Activated T-helper 9 cell treated with anti-CD3 and anti-CD28 coated beads, Interleukin-2, amount 50 U/mL, for 16 hours (primary cell): ENCODE measurements around the gene SLCO3A1.
"Not testable (repeated sequence)": the region's sequence is repeated elsewhere in the genome, so short reads cannot be mapped to it uniquely, and the experiment has no call there.

Experiments
- DNase-seq: peaks from one replicate; pipeline ENCODE4 v3.0.0-alpha.2; 2020; ENCODE audit warnings: low read depth

Gene SLCO3A1

DNA sequence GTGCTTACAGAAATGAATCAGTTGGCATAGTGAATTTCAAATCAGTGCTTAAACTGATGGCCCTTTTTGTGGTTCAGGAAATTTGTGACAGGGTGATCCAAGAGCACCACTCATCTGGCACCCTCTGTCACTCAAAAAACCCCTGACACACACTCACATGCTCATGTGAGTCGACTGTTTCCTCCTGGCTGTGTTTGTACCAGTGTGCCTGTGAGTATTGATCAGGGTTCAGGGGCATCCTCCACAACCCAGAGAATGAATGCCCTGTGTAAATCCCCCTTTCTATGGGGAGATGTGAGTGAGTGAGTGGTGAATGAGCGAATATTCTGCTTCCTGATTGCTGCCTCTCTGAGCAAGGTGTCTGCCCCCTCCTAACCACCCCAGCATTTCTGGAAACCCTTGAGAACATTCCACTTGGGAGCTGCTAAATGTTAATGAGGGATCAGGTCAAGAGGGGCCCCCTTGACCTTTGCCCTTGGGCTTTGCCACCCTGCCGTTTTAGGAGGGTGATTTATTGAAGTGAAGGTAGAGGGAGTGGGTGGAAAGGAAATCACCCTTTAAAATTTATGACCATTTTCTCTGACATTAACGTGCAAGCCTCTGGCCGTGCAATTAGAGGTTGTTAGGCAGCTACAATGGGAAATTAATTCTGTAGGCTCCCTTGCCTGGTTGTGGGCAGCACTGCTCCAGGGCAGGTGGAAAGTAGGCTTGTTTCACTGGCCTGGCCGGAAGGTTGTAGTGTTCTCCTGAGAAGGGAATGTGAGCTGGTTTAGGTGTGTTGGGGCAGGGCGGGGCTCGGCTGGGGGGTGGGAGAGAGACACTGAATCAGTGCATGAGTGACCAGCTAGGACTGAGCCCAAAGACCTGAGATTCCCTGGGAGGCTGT lies 87.2 kb downstream of the SLCO3A1 start:
- no peak for DNase-seq

DNA sequence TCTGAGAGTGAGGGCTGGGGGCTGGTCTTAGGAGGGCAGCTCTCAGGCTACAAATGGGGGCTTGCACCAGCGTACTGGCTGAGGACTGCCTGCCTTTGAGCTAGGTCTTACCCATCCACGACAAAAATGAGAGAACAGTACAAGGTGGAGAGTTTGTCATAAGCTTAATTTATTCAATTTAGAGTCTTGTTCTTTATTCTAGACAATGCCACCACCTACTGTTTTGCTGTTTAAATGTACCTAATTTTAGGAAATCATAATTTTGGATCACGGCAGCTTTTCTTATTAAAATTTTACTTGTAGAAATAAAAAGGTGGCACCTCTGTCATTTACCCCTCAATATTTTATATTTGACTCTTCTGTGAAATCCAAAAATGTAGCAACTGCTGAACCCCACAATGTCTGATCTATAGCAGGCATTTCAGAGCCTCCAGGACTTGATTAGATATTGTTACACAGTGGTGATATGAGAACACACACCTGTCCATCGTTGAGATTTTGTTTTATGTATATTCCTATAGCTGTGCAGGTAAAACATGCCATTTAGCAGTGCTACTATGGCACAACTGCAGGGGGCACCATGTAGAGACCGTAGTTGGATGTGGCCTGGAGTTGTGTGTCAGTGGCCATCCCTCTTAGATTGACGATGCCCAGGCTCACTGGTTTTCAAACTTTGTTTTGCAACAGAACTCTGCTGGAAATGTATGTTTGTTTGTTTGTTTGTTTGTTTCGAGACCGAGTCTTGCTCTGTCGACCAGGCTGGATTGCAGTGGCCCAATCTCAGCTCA lies 88.6 kb downstream of the SLCO3A1 start:
- no peak for DNase-seq

DNA sequence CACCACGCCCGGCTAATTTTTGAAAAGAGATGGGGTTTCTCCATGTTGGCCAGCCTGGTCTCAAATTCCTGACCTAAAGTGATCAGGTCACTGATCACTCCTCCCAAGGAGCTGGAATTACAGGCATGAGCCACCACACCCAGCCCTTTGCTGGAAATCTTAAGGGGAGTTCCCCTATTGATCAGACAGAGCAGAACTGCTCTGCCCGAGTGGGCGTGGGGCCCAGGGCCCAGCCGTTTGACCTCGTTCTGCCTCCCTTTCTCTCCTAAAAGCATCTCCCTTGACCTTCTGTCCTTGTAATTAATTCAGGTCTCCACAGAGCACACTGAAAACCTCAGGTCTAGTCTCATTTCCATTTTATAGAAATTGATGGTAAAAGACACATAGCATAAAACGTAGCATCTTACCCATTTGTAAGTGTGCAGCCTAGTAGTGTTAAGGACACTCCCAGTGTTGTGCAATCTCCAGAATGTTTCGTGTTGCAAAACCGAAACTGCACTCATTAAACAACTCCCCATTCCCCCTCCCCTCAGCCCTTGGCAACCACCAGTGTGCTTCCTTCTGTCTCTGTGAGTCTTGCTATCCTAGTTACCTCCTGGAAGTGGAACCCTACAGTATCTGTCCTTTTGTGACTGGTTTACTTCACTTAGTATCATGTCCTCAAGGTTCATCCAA lies 89.3 kb downstream of the SLCO3A1 start:
- DNase-seq: no peak

DNA sequence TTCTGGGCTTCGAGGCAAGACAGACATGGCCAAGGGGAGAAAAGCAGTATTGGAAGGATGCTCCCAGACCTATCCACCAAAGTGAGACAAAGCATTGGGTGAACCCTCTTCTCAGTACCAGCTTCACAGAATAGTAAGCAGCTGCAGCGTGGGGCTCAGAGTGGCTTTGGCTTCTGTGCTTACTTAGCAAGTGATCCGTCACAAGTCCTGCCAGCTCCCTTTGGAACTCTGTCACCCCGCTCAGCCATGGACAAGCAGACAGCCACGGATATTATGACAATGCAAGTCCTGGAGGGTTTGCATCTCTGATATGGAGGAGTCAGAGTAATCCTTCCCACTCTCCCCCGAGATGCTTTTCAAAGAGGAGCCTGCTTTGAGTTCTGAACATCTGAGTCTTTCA lies 90.8 kb downstream of the SLCO3A1 start:
- DNase-seq: no peak

DNA sequence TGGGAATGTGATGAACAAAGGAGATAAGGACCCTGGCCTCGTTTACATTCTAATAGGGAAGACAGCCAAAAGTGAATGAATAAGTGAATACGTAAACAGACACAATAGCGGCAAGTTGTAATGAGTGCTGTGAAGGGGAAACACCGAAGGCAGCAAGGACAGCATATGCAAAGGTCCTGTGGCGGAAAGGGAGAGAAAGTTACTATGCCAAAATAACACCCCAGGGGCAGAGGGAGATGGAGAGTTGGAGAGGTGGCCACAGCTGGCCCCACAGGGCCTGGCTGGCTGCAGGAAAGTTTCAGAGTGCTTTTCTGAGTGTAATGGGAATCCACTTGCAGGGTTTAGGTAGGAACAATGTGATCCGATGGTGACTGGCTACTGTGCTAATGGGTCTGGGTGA lies 91.9 kb downstream of the SLCO3A1 start:
- no peak for DNase-seq

DNA sequence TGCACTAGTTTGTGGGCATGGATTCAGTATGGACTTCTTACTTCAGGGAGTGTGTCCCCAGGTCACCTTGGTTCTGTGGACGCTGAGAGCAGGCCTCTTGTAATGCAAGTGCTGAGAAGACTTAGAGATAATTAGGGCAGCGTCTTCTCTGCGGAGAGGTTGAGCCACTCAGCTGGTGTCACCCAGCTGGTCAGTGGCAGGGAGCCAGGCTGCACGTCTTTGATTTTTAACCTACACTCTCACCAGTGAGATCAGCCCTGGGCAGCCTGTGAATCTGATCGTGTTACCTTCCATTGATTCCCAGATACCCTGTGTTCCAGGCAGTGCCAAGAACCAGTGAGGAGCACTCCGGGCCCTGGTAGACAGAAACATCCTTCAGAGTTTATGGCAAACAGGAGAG lies 92.6 kb downstream of the SLCO3A1 start:
- no peak for DNase-seq

DNA sequence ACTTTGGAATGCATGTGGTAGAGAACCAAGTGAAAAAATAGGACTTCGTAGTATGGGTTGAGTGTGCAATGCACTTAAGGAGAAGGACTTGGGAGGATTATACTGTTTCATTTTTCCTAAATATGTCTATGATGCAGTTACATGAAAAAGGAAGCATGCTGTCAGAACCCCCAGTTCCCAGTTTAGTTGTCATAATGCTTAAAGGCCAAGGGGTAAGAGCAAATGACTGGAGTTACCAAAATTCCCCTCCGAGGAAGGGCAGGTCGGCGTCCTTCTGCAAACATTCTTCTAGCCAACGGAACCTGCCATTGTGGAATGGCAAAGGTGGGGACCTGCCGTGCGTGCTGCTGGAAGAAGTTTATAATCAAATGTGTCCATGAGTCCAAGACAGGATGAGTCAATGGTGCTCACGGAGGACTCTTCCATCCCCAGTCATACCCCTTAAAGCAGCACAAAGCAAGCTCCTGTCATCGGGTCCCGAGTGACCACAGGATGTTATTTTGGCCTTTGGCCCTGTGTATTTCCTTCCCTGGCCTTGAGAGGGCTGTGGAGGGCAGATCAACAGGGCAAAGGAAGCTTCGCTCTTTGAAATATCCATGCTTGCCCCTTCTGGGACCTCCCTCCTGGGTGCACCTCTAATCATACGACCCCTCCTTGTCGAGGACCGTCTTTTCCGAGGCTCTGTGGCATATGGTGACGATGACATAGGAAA lies 93.2 kb downstream of the SLCO3A1 start:
- no peak for DNase-seq

DNA sequence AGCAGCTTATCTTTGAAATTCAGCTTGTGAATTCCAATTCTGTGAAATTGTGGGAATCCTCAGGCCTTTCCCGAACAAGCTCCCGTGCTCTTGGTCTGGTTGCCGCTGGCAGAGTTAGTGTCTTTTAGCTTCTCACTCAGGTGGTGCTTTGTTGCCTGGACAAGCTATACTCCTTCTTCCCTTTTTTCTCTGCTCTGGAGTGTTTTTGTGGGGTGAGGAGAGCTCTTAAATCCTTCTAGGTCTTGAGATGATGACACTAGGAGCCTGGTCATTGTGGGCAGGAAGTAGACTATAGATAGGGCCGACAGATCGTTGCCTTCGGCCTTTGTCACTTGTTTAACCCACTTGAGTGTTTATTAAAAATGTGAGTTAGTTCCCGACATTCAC lies 93.8 kb downstream of the SLCO3A1 start:
- no peak for DNase-seq

DNA sequence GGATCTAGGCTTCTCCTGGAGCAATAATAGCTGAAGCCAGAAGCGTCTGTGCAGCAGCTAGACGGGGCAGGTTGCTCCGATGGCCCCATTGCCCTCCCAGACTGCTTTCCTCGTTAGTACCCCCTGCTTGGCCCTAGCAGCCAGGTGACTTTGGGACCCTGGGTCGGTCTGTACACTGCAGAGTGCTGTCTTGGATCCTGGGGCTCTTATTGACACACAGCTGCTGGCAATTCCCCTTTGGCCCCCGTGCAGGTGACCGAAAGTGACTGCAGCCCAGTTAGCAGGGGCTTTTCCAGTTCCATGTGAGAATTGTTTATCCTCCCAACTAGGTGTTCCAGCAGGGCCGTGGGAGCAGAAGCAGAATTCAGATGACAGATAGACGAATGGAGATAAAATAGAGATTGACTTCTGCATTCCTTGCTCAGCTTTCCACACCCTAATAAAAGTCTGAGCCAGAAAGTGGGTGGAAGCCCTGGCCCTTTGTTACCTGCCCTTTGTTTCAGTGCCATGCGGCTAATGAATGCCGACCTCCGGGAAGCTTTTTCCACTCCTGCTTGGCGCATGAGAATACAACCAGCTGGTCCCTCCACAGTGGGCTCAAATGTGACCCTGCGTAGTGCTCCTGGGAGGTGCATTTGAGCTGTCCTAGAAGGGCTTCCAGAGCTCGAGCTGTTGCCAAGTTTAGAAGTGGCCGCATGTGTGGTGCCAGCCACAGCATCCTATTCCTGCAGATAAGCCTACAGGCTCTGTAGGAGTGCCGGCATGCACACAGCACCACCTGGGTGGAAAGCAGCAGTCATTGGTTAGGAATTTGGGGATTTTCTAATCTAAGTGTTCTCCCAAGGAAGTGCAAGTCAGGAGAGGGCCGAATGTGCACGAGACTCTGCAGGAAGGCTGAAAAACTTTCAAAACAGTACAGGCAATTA lies 94.4 kb downstream of the SLCO3A1 start:
- DNase-seq: no peak

DNA sequence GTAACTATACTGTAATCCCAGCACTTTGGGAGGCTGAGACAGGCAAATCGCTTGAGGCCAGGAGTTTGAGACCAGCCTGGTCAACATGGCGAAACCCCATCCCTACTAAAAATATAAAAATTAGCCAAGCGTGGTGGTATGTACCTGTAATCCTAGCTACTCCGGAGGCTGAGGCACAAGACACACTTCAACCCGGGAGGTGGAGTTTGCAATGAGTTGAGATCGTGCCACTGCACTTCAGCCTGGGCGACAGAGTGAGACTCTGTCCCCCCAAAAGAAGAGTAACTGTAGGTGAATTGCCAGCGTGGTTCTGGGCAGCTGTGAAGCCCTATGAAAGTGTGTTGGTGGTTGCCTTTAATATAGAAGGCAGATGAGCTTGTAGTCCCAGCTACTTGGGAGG lies 95.9 kb downstream of the SLCO3A1 start:
- DNase-seq: no peak

DNA sequence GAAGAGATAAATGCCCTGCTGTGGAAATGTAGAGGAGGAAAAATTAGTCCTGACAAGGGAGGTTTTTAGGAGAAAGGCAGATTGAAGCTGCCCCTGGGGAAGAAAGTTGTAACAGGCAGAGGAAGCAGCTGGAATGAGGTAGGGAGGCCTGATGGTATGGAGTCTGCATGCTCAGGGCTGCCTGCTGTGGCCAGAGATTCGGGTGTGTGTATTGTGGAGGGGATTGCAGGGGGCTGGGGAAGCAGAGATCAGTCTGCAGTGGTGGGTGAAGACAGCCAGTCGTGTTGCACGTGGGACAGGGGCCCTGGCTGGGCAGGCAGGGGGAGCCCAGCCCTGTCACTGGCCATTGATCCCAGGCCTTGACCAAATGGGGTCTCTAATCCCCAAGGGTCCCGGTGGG lies 96.5 kb downstream of the SLCO3A1 start:
- DNase-seq: no peak

DNA sequence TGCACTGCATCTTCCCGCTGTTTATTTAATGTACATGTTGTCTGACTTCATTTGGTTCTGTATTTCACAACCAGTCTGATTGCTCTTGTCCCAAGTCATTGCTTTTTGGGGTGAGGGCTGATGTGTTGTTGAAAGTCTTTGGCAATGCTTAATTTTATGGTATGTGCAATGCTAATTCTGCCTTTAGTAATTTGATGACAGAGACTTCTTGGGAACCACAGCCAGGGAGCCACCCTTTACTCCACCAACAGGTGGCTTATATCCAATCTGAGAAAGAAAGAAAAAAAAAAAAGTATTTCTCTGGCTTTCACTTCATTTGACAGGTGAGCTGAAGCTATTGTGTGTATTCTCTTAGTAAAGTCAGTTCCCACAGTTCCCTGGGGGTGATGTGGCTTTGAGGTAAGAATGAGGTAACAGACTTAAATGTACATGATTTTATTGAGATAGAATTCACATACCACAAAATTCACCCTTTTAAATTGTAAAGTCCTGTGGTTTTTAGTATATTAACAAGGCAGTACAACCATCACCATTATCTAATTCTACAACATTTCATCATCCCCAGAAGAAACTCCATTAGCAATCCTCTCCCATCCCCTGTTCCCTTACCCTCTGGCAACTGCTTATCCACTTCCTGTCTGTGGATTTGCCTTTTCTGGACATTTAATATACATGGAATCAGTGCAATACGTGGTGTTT lies 97.3 kb downstream of the SLCO3A1 start:
- DNase-seq: no peak

DNA sequence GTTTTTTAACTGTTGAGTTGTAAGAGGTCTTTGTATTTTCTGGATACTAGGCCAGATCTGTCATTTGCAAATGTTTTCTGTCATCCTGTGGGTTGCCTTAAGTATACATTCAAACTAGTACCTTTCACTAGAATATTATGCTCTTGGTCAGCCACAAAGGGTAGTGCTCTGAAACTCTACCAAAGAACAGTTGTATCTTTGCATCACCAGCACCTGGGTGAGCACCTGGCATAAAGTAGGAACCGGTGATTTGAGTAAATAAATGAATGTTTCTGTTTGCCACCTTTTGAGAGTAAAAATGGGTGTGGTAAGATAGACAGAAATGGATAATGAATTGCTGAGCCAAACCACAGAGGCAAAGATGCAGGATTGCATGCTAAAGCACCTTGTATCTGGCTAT lies 98.7 kb downstream of the SLCO3A1 start:
- no peak for DNase-seq

DNA sequence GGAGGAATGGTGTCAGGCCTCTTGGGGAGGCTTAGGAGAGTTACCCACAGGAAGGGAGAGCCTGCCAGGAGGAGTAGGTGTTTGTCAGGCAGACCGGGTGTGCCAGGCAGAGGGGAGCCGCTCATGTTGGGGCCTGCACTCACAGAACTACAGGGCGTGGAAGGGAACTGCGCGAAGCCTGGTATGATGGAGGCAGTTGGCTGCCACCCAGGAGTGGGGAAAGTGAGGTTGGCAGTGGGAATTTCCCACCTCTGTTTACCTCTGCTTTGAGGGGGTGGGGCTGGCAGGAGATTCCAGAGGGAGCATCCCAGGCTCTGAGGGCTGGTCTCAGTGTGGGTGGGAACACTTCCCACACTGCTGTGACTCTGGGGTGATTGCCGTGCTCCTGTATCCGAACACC lies 99.9 kb downstream of the SLCO3A1 start:
- DNase-seq: no peak

DNA sequence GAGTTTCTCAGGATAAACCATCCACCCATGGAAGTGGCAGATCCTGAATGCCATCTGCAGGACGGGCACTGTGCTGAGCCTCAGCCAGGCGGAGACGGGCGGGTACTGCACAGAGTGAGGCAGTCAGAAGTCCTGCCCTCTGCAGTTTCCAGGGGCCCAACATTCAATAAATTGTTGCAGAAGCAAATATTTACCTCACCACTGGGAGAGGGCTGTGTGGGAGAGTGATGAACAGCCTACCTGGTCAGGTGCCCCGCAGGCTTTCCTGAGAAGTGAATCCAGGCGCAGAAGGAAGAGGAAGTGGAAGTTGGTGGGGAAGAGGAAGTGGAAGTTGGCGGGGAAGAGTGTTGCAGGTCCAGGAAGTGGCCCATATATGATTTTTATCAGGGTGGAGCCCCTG lies 100.8 kb downstream of the SLCO3A1 start:
- no peak for DNase-seq

DNA sequence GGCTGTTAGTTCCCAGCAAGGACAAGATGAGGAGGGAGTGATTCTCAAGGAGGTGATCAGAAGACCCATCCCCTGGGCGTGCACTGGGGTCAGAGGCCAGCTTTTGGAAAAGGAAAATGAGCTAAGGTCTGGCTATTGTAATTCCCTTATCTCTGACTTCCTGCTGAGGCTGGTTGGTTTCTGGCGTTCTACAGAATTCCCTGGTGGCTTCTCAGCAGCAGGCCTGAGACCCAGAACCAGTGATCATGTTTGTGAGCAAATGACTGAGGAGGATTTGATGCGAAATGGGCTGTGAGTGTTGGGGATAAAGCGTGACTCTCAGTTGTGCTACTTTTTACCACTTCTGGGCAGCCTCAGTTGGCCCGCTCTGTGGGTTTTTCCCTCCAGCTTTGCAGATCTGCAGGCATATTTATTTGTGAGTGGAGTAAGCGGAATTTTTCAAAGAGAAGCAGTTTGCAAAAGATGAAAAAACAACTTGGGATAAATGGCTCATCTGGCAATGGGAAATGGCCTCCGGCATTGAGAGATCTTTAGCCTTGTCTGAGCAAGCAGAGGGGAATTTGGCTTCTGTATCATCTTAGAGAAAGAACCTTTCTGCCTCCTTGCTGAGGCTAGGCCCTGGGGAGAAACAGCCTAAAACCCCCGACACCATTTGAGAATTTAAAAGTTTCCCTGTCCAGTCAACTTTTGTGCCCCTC lies 102.7 kb downstream of the SLCO3A1 start:
- no peak for DNase-seq

DNA sequence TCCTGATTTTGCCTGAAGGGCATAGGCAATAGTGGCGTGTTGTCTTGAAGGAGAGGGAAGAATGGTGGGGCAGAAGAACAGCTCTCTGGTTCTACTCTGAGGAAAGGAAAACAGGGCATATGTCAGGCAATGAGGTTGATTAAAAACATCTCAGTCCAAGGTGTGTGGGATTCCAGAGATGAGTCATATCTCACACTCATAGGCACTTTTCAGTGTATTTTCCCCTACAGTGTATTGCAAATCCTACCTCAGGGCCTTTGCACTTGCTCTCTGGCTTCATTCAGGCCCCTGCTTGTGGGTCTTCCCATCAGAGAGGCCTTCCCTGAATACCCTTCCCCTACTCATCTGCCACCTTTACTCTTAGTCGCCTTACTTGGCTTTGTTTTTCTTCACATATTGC lies 107.8 kb downstream of the SLCO3A1 start:
- no peak for DNase-seq

DNA sequence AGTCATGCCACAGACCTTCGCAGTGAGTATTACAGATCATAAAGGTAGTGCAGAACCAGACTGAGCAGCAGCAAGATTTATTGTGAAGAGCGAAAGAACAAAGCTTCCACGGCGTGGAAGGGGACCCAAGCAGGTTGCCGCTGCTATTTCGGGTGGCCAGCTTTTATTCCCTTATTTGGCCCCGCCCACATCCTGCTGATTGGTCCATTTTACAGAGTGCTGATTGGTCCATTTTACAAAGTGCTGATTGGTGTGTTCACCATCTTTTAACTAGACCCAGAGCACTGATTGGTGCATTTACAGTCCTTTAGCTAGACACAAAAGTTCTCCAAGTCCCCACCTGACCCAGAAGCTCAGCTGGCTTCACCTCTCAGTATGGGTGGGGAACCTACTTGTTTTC lies 110.2 kb downstream of the SLCO3A1 start:
- not testable (repeated sequence) for DNase-seq

DNA sequence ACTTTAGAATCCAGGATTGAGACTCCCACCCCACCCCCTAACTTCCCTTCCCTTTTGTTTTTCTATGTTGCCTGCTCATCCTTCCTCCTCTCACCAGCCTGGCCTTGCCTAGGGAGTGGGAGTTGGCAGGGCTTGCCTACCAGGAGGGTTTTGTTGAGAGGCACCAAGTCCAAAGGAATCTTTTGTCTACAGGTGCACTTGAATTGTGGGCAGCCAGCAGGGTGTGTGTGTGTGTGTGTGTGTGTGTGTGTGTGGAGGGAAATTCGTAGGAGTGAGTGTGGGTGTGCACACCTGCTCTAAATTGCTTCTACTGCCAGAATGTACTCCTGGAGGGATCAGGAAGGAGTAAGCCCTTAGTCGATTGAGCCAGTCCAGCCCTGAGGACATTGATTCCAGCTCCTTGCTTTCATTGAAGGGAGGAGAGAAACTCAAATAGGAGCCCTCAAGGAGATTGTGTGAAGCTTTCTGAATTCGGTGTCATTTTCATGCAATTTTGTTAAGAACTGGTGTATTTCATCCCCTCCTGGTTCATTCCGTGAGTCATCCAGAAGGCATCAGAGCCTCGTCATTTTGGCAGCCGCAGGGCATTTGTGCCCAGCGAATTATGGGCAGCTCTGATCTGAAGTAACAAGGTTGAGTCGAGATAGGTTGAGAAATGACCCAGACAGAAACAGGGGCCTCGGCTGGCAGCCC lies 112.1 kb downstream of the SLCO3A1 start:
- DNase-seq: no peak
